Measurements from ENCODE around the gene PHF20. TPM values are rescaled to one million over a fixed set of nuclear protein-coding genes. Genes with fewer than 3 reads are reported as not detected.
A peak's percentile ranks its signal among the peaks of the same experiment; 100 is the strongest.

The PHF20 gene
- polyA plus RNA-seq, 3 donors = 54.7 to 78.2 (median 73.6) TPM

DNA sequence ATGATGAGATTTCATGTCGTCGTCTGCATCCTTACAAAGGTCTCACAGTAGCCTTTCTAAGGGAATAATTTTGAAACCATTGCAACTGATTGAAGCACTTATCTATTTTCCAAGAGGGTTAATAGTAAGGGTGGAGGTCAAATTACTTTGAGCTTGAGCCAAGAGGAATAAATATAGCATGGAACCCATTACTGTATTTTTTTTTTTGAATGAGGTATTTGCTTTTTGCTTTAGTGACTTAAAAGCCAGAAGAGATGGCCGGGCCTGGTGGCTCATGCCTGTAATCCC, 104.2 kb downstream of the PHF20 start:
- peaks cover 12% of the 10 kb centered on the region for H4K20me1 ChIP-seq (ENCODE audit: insufficient read depth, low read length)
- H2AFZ ChIP-seq (ENCODE audit: insufficient read depth, low read depth, low read length, poor library complexity, severe bottlenecking) = no peak overlapping the region
- H3K4me1 ChIP-seq (ENCODE audit: control insufficient read depth in 1 of 2, insufficient read depth in 2 of 2, low read length in 2 of 2) = no peaks in the 10 kb centered on the region
- no peaks in the 10 kb centered on the region for H3K9me3 ChIP-seq (replicated peaks in 1 of 2; ENCODE audit: control insufficient read depth in 1 of 2, insufficient read depth in 1 of 2, low read length in 2 of 2)
- Mint-ChIP-seq H3K27ac (peak overlapping the region in 1 of 7 donors; percentile 36), H3K9me3 (no peaks in the 10 kb centered on the region), H3K36me3 (peaks cover 57 to 75% of the 10 kb centered on the region in 2 donors), H3K27me3 (ENCODE audit: low read depth in 3 of 3) (no peaks in the 10 kb centered on the region), H3K4me1 (no peaks in the 10 kb centered on the region), H3K4me3 (no peak overlapping the region)
- no peak overlapping the region for H3K9ac ChIP-seq (ENCODE audit: insufficient read depth, low read length, poor library complexity, severe bottlenecking)
- no peaks in the 10 kb centered on the region for H3K79me2 ChIP-seq (ENCODE audit: insufficient read depth, low read length)
- no peak overlapping the region for H3K4me2 ChIP-seq (replicated peaks; ENCODE audit: extremely low read depth, low read length, poor library complexity, severe bottlenecking)
- intact Hi-C loops (cut with micrococcal nuclease) = no loop called here
- H3K27ac ChIP-seq (ENCODE audit: low read depth in 1 of 2, low read length in 2 of 2) = no peak overlapping the region
- no peaks in the 10 kb centered on the region for H3K27me3 ChIP-seq (ENCODE audit: control insufficient read depth in 2 of 2, insufficient read depth in 2 of 2, low read length in 2 of 2)
- H3K4me3 ChIP-seq (replicated peaks in 1 of 3; ENCODE audit: low read depth in 2 of 3, low read length in 3 of 3) = no peak overlapping the region
- WGBS (ENCODE audit: insufficient coverage) = 100% methylated on average over 2 of the region's 3 CpGs
- DNase-seq = no peak
- peaks cover 48 to 69% of the 10 kb centered on the region in 2 donors for H3K36me3 ChIP-seq (replicated peaks in 1 of 2; ENCODE audit: control insufficient read depth in 1 of 2, insufficient read depth in 2 of 2, low read length in 2 of 2)
- TF ChIP-seq, protein P1, sequence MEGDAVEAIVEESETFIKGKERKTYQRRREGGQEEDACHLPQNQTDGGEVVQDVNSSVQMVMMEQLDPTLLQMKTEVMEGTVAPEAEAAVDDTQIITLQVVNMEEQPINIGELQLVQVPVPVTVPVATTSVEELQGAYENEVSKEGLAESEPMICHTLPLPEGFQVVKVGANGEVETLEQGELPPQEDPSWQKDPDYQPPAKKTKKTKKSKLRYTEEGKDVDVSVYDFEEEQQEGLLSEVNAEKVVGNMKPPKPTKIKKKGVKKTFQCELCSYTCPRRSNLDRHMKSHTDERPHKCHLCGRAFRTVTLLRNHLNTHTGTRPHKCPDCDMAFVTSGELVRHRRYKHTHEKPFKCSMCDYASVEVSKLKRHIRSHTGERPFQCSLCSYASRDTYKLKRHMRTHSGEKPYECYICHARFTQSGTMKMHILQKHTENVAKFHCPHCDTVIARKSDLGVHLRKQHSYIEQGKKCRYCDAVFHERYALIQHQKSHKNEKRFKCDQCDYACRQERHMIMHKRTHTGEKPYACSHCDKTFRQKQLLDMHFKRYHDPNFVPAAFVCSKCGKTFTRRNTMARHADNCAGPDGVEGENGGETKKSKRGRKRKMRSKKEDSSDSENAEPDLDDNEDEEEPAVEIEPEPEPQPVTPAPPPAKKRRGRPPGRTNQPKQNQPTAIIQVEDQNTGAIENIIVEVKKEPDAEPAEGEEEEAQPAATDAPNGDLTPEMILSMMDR (IDR thresholded peaks at IDR 0.05) = no peak

DNA sequence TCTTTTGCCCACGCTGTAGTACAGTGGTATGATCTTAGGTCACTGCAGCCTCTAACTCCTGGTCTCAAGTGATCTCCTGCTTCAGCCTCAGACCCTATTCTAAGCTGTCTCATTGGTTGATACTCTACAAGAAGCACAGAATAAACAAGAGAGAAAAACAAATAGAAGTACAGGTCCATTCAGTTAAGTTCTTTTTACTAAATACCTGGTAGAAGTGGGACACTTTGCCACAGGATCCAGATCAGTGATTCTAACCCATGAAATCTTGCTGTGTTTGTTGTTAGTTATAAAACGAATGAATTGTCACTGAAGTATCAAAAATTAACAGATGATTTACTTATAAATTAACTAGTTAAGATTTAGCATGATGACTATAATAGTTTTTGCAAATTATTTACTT, 105.8 kb downstream of the PHF20 start:
- no peaks in the 10 kb centered on the region for H3K27me3 Mint-ChIP-seq (ENCODE audit: low read depth in 3 of 3)
- Histone ChIP-seq H3K36me3 (replicated peaks in 1 of 2; ENCODE audit: control insufficient read depth in 1 of 2, insufficient read depth in 2 of 2, low read length in 2 of 2) (peaks cover 43 to 70% of the 10 kb centered on the region in 2 donors), H2AFZ (ENCODE audit: insufficient read depth, low read depth, low read length, poor library complexity, severe bottlenecking) (no peak overlapping the region), H3K9me3 (replicated peaks in 1 of 2; ENCODE audit: control insufficient read depth in 1 of 2, insufficient read depth in 1 of 2, low read length in 2 of 2) (no peaks in the 10 kb centered on the region), H3K4me2 (replicated peaks; ENCODE audit: extremely low read depth, low read length, poor library complexity, severe bottlenecking) (no peak overlapping the region), H3K4me3 (replicated peaks in 1 of 3; ENCODE audit: low read depth in 2 of 3, low read length in 3 of 3) (no peak overlapping the region), H3K27me3 (ENCODE audit: control insufficient read depth in 2 of 2, insufficient read depth in 2 of 2, low read length in 2 of 2) (no peaks in the 10 kb centered on the region), H3K27ac (ENCODE audit: low read depth in 1 of 2, low read length in 2 of 2) (no peak overlapping the region), H3K4me1 (ENCODE audit: control insufficient read depth in 1 of 2, insufficient read depth in 2 of 2, low read length in 2 of 2) (no peaks in the 10 kb centered on the region), H3K9ac (ENCODE audit: insufficient read depth, low read length, poor library complexity, severe bottlenecking) (no peak overlapping the region), H3K79me2 (ENCODE audit: insufficient read depth, low read length) (no peaks in the 10 kb centered on the region), H4K20me1 (ENCODE audit: insufficient read depth, low read length) (peaks cover 17% of the 10 kb centered on the region)
- TF ChIP-seq, protein P1 (IDR thresholded peaks at IDR 0.05) = no peak
- H3K36me3 Mint-ChIP-seq = peaks cover 49 to 60% of the 10 kb centered on the region in 2 donors
- peak overlapping the region in 2 of 7 donors; percentile 14 to 54 for H3K27ac Mint-ChIP-seq
- H3K4me1 Mint-ChIP-seq = no peaks in the 10 kb centered on the region
- H3K9me3 Mint-ChIP-seq = no peaks in the 10 kb centered on the region
- intact Hi-C loops (cut with micrococcal nuclease) = no loop called here
- no peak for DNase-seq
- WGBS (ENCODE audit: insufficient coverage) = no CpG with 5 or more reads among the region's 2 CpGs
- no peak overlapping the region for H3K4me3 Mint-ChIP-seq
